Mesenchymal stem cell (in vitro differentiated cells and primary cell): ENCODE results near the gene BTRC.

ENCODE experiments used
- DNase-seq: peaks from one replicate; pipeline ENCODE4 v3.0.0-alpha.2; 2013
- H2AFZ ChIP-seq: one replicate; pipeline ENCODE4 v1.6.1; 2013; ENCODE audit warnings: low read depth, mild to moderate bottlenecking, control low read depth, inconsistent platforms, low read length, moderate library complexity
- H2AK5ac ChIP-seq: 2 replicates; pipeline ENCODE4 v1.6.1; 2013; ENCODE audit warnings: low read length, moderate library complexity, mild to moderate bottlenecking, inconsistent platforms; ENCODE audit not compliant: severe bottlenecking
- H2BK120ac ChIP-seq: one replicate; pipeline ENCODE4 v1.6.1; 2013; ENCODE audit warnings: low read depth, mild to moderate bottlenecking, inconsistent platforms, low read length, moderate library complexity
- H2BK12ac ChIP-seq, 2 experiments: one replicate each; pipeline ENCODE4 v1.6.1; 2013; ENCODE audit warnings: inconsistent platforms in 2 of 2, low read length in 2 of 2, mild to moderate bottlenecking in 2 of 2, moderate library complexity in 2 of 2, control low read depth in 1 of 2
- H2BK15ac ChIP-seq: one replicate; pipeline ENCODE4 v1.6.1; 2013; ENCODE audit warnings: mild to moderate bottlenecking, low read depth, inconsistent platforms; ENCODE audit not compliant: poor library complexity, severe bottlenecking
- H2BK5ac ChIP-seq: 2 replicates; pipeline ENCODE4 v1.6.1; 2013; ENCODE audit warnings: low read depth, mild to moderate bottlenecking, low read length, control low read depth, inconsistent platforms; ENCODE audit not compliant: poor library complexity, severe bottlenecking
- H3K14ac ChIP-seq, 2 experiments: one replicate each; pipeline ENCODE4 v1.6.1; 2013; ENCODE audit warnings: inconsistent platforms in 2 of 2, low read length in 2 of 2, control low read depth in 1 of 2, mild to moderate bottlenecking in 1 of 2, moderate library complexity in 1 of 2
- H3K18ac ChIP-seq, 2 experiments: one replicate each; pipeline ENCODE4 v1.6.1; 2013; ENCODE audit warnings: inconsistent platforms in 2 of 2, low read length in 2 of 2, control low read depth in 1 of 2, low read depth in 1 of 2, mild to moderate bottlenecking in 1 of 2
- H3K23ac ChIP-seq, 2 experiments: one replicate each; pipeline ENCODE4 v1.6.1; 2013; ENCODE audit warnings: inconsistent platforms in 2 of 2, low read length in 2 of 2, mild to moderate bottlenecking in 2 of 2, moderate library complexity in 2 of 2, control low read depth in 1 of 2
- H3K27ac ChIP-seq: 2 replicates; pipeline ENCODE4 v1.5.1; 2013; ENCODE audit warnings: mild to moderate bottlenecking, moderate library complexity, low read length, control low read depth, inconsistent platforms; ENCODE audit not compliant: poor library complexity, severe bottlenecking
- H3K27me3 ChIP-seq, 2 experiments: 2 replicates each; pipeline versions ENCODE4 v1.6.1 to v1.7.0; 2013; ENCODE audit warnings: low read length in 2 of 2, mild to moderate bottlenecking in 2 of 2, moderate library complexity in 2 of 2, control low read depth in 1 of 2, inconsistent platforms in 1 of 2; ENCODE audit not compliant: control insufficient read depth in 1 of 2, insufficient read depth in 1 of 2
- H3K36me3 ChIP-seq, 2 experiments: 2 replicates each; pipeline versions ENCODE4 v1.6.1 to v1.7.0; 2013; ENCODE audit warnings: low read length in 2 of 2, control low read depth in 1 of 2, inconsistent platforms in 1 of 2, low read depth in 1 of 2, mild to moderate bottlenecking in 1 of 2; ENCODE audit not compliant: insufficient read depth in 2 of 2, control insufficient read depth in 1 of 2
- H3K4ac ChIP-seq, 2 experiments: one replicate each; pipeline ENCODE4 v1.6.1; 2013; ENCODE audit warnings: inconsistent platforms in 2 of 2, low read length in 2 of 2, mild to moderate bottlenecking in 2 of 2, moderate library complexity in 2 of 2, control low read depth in 1 of 2, low read depth in 1 of 2
- H3K4me1 ChIP-seq: 2 replicates; pipeline ENCODE4 v1.6.1; 2013; ENCODE audit warnings: low read depth, low read length, control low read depth; ENCODE audit not compliant: control insufficient read depth, insufficient read depth
- H3K4me2 ChIP-seq: 2 replicates; pipeline ENCODE4 v1.6.1; 2013; ENCODE audit warnings: low read length, mild to moderate bottlenecking, inconsistent platforms; ENCODE audit not compliant: poor library complexity, severe bottlenecking
- H3K4me3 ChIP-seq, 2 experiments: 2 replicates each; pipeline versions ENCODE4 v1.5.1 to v1.7.0; 2013; ENCODE audit warnings: low read length in 2 of 2, mild to moderate bottlenecking in 2 of 2, control low read depth in 1 of 2, low read depth in 1 of 2; ENCODE audit not compliant: insufficient read depth in 1 of 2
- H3K79me1 ChIP-seq: replicated peaks from 2 replicates; pipeline ENCODE4 v1.6.1; 2013; ENCODE audit warnings: mild to moderate bottlenecking, control low read depth, low read length, inconsistent platforms; ENCODE audit not compliant: poor library complexity, severe bottlenecking
- H3K9ac ChIP-seq: 2 replicates; pipeline ENCODE4 v1.7.0; 2013; ENCODE audit warnings: mild to moderate bottlenecking, low read length, moderate library complexity
- H3K9me3 ChIP-seq: 2 replicates; pipeline ENCODE4 v1.7.0; 2013; ENCODE audit warnings: mild to moderate bottlenecking, low read length; ENCODE audit not compliant: control insufficient read depth
- H4K8ac ChIP-seq: one replicate; pipeline ENCODE4 v1.6.1; 2013; ENCODE audit warnings: inconsistent platforms, mild to moderate bottlenecking, low read length, moderate library complexity
- H4K91ac ChIP-seq: one replicate; pipeline ENCODE4 v1.6.1; 2013; ENCODE audit warnings: mild to moderate bottlenecking, low read length, inconsistent platforms
- WGBS: methylation state at CpG from one replicate; pipeline ENCODE4 v1.1.7; 2013; ENCODE audit warnings: mixed read lengths; 5-methylcytosine and 5-hydroxymethylcytosine counted together

BTRC gene

GRCh38 chr10:101310529-101311184 is 43.3 kb upstream of the BTRC start:
- no peaks in the 10 kb centered on the region for H3K9me3 ChIP-seq
- H3K9ac ChIP-seq: no peak overlapping the region
- no peaks in the 10 kb centered on the region for H3K36me3 ChIP-seq
- no peak for DNase-seq
- H3K79me1 ChIP-seq: no peaks in the 10 kb centered on the region
- no peak overlapping the region for H3K4ac ChIP-seq
- H2AFZ ChIP-seq: no peak overlapping the region
- H3K23ac ChIP-seq: no peak overlapping the region
- peak overlapping the region in 1 of 2 experiments; percentile 58 for H3K4me3 ChIP-seq
- H4K8ac ChIP-seq: no peak overlapping the region
- H3K18ac ChIP-seq: no peak overlapping the region
- no peak overlapping the region for H2AK5ac ChIP-seq
- H3K4me1 ChIP-seq: no peaks in the 10 kb centered on the region
- H2BK15ac ChIP-seq: no peak overlapping the region
- no peak overlapping the region for H2BK120ac ChIP-seq
- H3K14ac ChIP-seq: no peak overlapping the region
- 86% methylated on average over 25 of the region's 25 CpGs for WGBS
- no peak overlapping the region for H3K4me2 ChIP-seq
- no peak overlapping the region for H2BK12ac ChIP-seq
- peaks cover 77 to 80% of the 10 kb centered on the region in 2 experiments for H3K27me3 ChIP-seq
- no peak overlapping the region for H2BK5ac ChIP-seq
- H4K91ac ChIP-seq: no peak overlapping the region
- no peak overlapping the region for H3K27ac ChIP-seq

DNA sequence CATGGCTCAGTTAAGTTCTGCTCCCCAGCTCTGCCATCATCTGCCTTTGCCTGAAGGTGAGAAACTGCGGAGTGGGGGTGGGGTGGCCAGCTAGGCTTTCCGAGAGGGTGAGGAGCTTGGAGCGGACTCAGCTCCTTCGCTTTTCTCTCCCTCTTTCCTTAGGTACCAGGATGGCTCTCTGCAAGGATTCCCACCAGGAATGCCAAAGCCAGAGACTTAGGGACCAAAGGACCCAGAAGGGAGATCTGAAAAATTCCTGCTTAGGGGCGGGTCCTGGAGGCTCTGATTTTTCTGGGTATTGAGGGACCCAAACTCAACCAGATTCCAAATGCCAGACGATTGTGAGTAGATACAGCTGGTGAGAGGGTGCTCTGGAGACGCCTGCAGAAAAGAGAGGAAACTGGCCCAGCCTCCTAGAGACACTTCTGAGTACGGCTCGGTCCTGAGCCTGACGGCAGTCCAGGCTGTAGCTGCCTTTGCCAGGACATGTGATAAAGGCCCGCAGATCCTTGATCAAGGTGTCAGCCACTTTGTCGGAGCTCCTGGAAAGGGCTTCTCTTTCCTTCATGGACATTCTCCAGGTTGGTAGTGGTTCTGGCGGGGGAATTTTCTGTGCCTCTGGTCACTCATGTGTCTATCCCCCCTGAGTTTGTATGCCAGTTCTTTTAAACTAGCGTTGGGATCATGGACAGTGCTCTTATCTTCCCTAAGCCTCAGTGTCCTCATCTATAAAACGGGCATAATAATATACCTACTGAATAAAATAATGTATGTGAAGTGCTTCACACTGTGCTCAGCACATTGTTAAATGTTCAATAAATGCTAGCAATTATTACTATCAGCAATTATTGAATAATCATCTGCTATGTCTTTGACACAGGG is 42.5 kb upstream of the BTRC start:
- 20% methylated on average over 12 of the region's 15 CpGs for WGBS
- Histone ChIP-seq H3K18ac (no peak overlapping the region), H3K27me3 (peaks cover 69 to 74% of the 10 kb centered on the region in 2 experiments), H3K4ac (no peak overlapping the region), H4K8ac (no peak overlapping the region), H4K91ac (no peak overlapping the region), H3K4me1 (no peaks in the 10 kb centered on the region), H2AK5ac (no peak overlapping the region), H2BK5ac (no peak overlapping the region), H3K27ac (no peak overlapping the region), H3K23ac (no peak overlapping the region), H3K9me3 (no peaks in the 10 kb centered on the region), H3K9ac (no peak overlapping the region), H3K36me3 (no peaks in the 10 kb centered on the region), H3K79me1 (no peaks in the 10 kb centered on the region), H3K4me2 (no peak overlapping the region), H3K4me3 (peak overlapping the region in 1 of 2 experiments; percentile 58), H2BK15ac (no peak overlapping the region), H2BK120ac (no peak overlapping the region), H3K14ac (no peak overlapping the region), H2AFZ (no peak overlapping the region), H2BK12ac (no peak overlapping the region)
- no peak for DNase-seq

GRCh38 chr10:101319241-101319915 is 34.6 kb upstream of the BTRC start:
- Histone ChIP-seq H3K79me1 (no peaks in the 10 kb centered on the region), H2BK5ac (no peak overlapping the region), H3K9me3 (no peaks in the 10 kb centered on the region), H3K36me3 (no peaks in the 10 kb centered on the region), H3K9ac (no peak overlapping the region), H3K4ac (no peak overlapping the region), H3K4me1 (no peaks in the 10 kb centered on the region), H2BK12ac (no peak overlapping the region), H2BK120ac (no peak overlapping the region), H3K4me2 (no peak overlapping the region), H3K27ac (no peak overlapping the region), H2AK5ac (no peak overlapping the region), H2BK15ac (no peak overlapping the region), H3K23ac (no peak overlapping the region), H3K4me3 (no peak overlapping the region), H3K18ac (no peak overlapping the region), H3K27me3 (peaks cover 58 to 69% of the 10 kb centered on the region in 2 experiments), H4K91ac (no peak overlapping the region), H2AFZ (no peak overlapping the region), H3K14ac (no peak overlapping the region), H4K8ac (no peak overlapping the region)
- WGBS: 55% methylated on average over 3 of the region's 3 CpGs
- DNase-seq: peak; percentile 10

DNA sequence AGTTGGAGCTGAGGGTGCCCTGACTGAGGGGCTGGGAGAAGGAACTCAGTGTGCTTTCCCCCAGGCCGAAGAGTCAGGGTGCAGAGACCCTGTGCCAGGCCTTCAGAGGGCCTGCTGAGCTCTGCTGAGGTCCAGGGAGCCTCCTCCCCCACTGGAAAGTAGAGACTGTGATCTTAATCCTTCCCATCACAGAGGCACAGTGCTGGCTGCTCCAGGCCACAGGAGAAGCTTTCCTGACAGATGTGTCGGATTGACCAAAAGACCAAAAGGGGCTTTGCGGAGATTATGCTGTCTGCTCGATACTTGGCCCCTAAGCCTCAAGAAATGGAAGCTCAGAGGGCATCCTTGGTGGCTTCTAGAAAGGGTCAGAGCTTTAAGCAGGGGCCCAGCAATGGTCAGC is 32.9 kb upstream of the BTRC start:
- H3K36me3 ChIP-seq: no peaks in the 10 kb centered on the region

More for the DNA sequence above, 32.9 kb upstream of the BTRC start:
- Histone ChIP-seq H3K27me3 (peaks cover 74 to 80% of the 10 kb centered on the region in 2 experiments), H4K91ac (no peak overlapping the region), H2AK5ac (no peak overlapping the region), H3K9ac (no peak overlapping the region), H2BK120ac (no peak overlapping the region), H3K4ac (no peak overlapping the region), H3K14ac (no peak overlapping the region), H3K4me1 (no peaks in the 10 kb centered on the region), H3K18ac (no peak overlapping the region), H4K8ac (no peak overlapping the region), H2BK5ac (no peak overlapping the region), H3K79me1 (no peaks in the 10 kb centered on the region), H3K23ac (no peak overlapping the region), H2BK15ac (no peak overlapping the region), H3K27ac (no peak overlapping the region), H2AFZ (no peak overlapping the region), H3K9me3 (no peaks in the 10 kb centered on the region), H3K4me3 (no peak overlapping the region), H2BK12ac (no peak overlapping the region), H3K4me2 (no peak overlapping the region)
- WGBS: 75% methylated on average over 4 of the region's 4 CpGs
- no peak for DNase-seq
